Aorta (tissue), 5 donors: Measurements from ENCODE around the gene TLCD4. TPM values are rescaled to one million over a fixed set of nuclear protein-coding genes. Genes with fewer than 3 reads are reported as not detected.

ENCODE experiments used
- ATAC-seq: fragments of 200-7000 bp; cut with Tn5 transposase; one replicate; pipeline ENCODE4 v1.9.1; 2022; ENCODE audit warnings: moderate library complexity; ENCODE audit not compliant: low FRiP score
- DNase-seq, 2 donors: peaks; one replicate each; pipeline ENCODE4 v3.0.0-alpha.2; 2020
- H3K27ac ChIP-seq, 2 donors: one replicate each; pipeline ENCODE4 v1.5.1; 2013; ENCODE audit warnings: low read length in 2 of 2, mild to moderate bottlenecking in 2 of 2, moderate library complexity in 2 of 2, control low read depth in 1 of 2, inconsistent platforms in 1 of 2, low read depth in 1 of 2
- H3K27me3 ChIP-seq, 2 donors: one replicate each; pipeline ENCODE4 v1.6.1; 2013; ENCODE audit warnings: control low read depth in 1 of 2, low read length in 1 of 2, mild to moderate bottlenecking in 1 of 2, moderate library complexity in 1 of 2; ENCODE audit not compliant: insufficient read depth in 2 of 2, control insufficient read depth in 1 of 2
- H3K36me3 ChIP-seq, 2 donors: one replicate each; pipeline ENCODE4 v1.6.1; 2013; ENCODE audit warnings: control low read depth in 1 of 2, low read length in 1 of 2, mild to moderate bottlenecking in 1 of 2; ENCODE audit not compliant: insufficient read depth in 2 of 2, control insufficient read depth in 1 of 2
- H3K4me1 ChIP-seq, 2 donors: one replicate each; pipeline ENCODE4 v1.6.1; 2013; ENCODE audit warnings: low read length in 2 of 2, control low read depth in 1 of 2, mild to moderate bottlenecking in 1 of 2, moderate library complexity in 1 of 2; ENCODE audit not compliant: insufficient read depth in 2 of 2, control insufficient read depth in 1 of 2
- H3K4me3 ChIP-seq, 2 donors: one replicate each; pipeline ENCODE4 v1.5.1; 2013; ENCODE audit warnings: low read length in 2 of 2, control low read depth in 1 of 2, mild to moderate bottlenecking in 1 of 2
- H3K9me3 ChIP-seq: one replicate; pipeline ENCODE4 v1.6.1; 2013; ENCODE audit warnings: mild to moderate bottlenecking, low read length; ENCODE audit not compliant: control insufficient read depth
- WGBS, 2 donors: extraction: QIAGEN DNeasy Blood & Tissue Kit; methylation state at CpG; one replicate each; pipeline ENCODE4 v1.1.7; 2013; 5-methylcytosine and 5-hydroxymethylcytosine counted together
- intact Hi-C, 2 donors: fragments of 100-400 bp; cut with DNase I; formaldehyde crosslinking; loops; one replicate each; pipeline versions ENCODE4 v1.14.2 to v1.15.0; 2022
- polyA plus RNA-seq, 2 donors: library from polyadenylated mRNA; stranded (reverse); fragments of 200-250 nt; gene quantifications; one replicate each; pipeline ENCODE4 v1.2.3, GENCODE V29; 2013
- total RNA-seq, 2 donors: library from RNA; stranded (reverse); fragmentation: NEBNext Ultra II Directional; extraction: Animal tissue kit (Norgen Biotek cat#: 25700); gene quantifications; one replicate each; pipeline ENCODE4 v1.2.1, GENCODE V29; 2021
- donor health status: healthy with polysubstance abuse.
- donor health status: Bipolar disorder and iron deficiency.
- donor health status: DM: no; HTN: no; CAD: no.
- donor health status: DM: no; HTN: no; CAD: no.
- donor health status: DM: yes; HTN: yes; CAD: no.

The TLCD4 gene
- total and polyA plus RNA-seq, 4 donors = 2.7 to 17.3 (median 7.4) TPM

DNA sequence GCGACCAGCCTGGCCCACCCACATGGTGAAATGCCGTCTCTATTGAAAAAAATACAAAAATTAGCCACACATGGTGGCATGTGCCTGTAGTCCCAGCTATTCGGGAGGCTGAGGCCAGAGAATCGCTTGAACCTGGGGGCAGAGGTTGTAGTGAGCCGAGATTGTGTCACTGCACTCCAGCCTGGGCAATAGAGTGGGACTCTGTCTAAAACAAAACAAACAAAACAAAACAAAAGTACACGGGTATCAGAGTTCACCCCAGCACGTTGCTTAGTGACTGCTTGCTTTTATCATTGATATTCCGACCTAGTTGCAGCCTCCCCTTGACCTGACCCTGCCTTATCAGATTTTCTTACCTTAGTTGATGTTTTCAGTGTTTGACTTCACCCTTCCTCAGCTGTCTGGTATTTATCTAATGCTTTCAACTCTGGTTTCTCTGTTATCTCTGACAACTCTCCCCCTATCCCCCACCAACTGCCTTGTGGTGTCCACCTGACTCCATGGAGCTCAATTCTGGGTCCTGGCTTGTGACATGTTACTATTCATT, 5.1 kb downstream of the TLCD4 start:
- H3K4me1 ChIP-seq = peaks cover 2 to 3% of the 10 kb centered on the region in 2 donors
- no peaks in the 10 kb centered on the region for H3K9me3 ChIP-seq
- no peak overlapping the region for H3K4me3 ChIP-seq
- H3K27me3 ChIP-seq = no peaks in the 10 kb centered on the region
- intact Hi-C loops = no loop called here
- H3K27ac ChIP-seq = no peak overlapping the region
- H3K36me3 ChIP-seq = peaks cover 0 to 1% of the 10 kb centered on the region in 2 donors
- ATAC-seq (no peak), DNase-seq (no peak)
- 85 to 92% methylated on average over 8 of the region's 8 CpGs for WGBS, 2 donors

DNA sequence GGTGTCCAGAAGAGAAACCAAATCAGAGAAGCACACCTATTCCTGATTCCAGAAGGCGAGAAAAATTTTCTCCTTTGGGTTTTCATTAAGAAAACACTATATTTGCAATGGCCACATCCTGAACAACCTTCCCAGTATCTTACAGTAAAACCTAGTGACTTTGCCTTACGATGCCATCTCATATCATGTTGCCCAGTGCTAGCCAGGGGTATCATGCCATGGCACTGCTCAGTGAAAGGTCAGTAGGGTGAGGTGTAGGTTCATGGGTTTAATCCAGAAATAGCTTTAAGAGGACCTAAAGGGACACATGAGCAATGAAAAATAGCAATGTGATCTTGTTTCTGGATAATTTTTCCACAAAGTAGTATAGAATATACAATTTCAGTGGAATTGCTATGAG, 7.2 kb downstream of the TLCD4 start:
- H3K36me3 ChIP-seq = peaks cover 0 to 1% of the 10 kb centered on the region in 2 donors
- no peak for ATAC-seq
- WGBS, 2 donors = 95 to 97% methylated on average over 2 of the region's 2 CpGs

DNA sequence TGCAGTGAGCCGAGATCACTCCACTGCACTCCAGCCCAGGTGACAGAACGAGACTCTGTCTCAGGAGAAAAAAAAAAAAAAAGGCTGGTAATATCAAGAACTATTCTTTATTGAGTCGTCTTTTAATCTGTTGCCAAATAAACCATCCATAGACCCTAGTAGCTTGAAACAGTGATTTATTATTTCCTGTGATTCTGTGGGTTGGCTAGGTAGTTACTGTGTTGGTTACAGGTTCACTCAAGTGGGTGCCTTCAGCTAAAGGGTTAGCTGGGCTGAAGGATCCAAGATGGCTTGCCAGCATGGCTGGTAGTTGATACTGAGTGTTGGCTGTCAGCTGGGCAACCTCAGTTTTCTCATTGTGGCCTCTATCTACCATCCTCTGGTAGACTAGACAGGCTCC, 9.2 kb downstream of the TLCD4 start:
- DNase-seq (no peak), ATAC-seq (no peak)
- Histone ChIP-seq H3K4me3 (no peak overlapping the region), H3K27me3 (no peaks in the 10 kb centered on the region), H3K36me3 (no peaks in the 10 kb centered on the region), H3K27ac (no peak overlapping the region), H3K9me3 (no peaks in the 10 kb centered on the region), H3K4me1 (no peaks in the 10 kb centered on the region)
- intact Hi-C loops = no loop called here
- WGBS, 2 donors = 96 to 97% methylated on average over 3 of the region's 3 CpGs

More for the DNA sequence above, 7.2 kb downstream of the TLCD4 start:
- no peaks in the 10 kb centered on the region for H3K27me3 ChIP-seq
- intact Hi-C loops = no loop called here
- H3K9me3 ChIP-seq = no peaks in the 10 kb centered on the region
- H3K4me1 ChIP-seq = peaks cover 0 to 2% of the 10 kb centered on the region in 2 donors
- no peak for DNase-seq
- H3K27ac ChIP-seq = no peak overlapping the region
- no peak overlapping the region for H3K4me3 ChIP-seq

DNA sequence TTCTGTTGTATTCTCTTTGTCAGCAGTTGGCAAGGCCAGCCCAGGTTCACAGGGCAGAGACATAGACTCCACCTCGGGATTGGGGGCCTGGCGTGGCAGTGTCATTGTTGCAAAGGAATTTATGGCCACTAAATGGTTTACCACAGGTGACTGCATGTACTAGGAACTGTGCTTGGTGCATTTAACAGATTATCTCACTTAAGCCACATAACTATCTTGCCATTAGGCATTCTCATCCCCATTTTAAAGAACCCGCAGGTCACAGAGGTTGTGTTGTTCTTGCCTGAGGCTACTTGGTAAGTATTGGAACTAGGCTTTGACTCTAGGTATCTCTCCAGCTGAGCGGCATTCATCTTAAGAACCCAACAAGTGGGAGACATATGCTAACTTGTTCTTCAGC, 9.7 kb downstream of the TLCD4 start:
- no peaks in the 10 kb centered on the region for H3K4me1 ChIP-seq
- WGBS, 2 donors = 94 to 95% methylated on average over 4 of the region's 4 CpGs
- H3K4me3 ChIP-seq = no peak overlapping the region
- H3K27me3 ChIP-seq = no peaks in the 10 kb centered on the region
- no peak overlapping the region for H3K27ac ChIP-seq
- H3K36me3 ChIP-seq = no peaks in the 10 kb centered on the region
- no peaks in the 10 kb centered on the region for H3K9me3 ChIP-seq
- intact Hi-C loops = no loop called here
- no peak for DNase-seq
- no peak for ATAC-seq

DNA sequence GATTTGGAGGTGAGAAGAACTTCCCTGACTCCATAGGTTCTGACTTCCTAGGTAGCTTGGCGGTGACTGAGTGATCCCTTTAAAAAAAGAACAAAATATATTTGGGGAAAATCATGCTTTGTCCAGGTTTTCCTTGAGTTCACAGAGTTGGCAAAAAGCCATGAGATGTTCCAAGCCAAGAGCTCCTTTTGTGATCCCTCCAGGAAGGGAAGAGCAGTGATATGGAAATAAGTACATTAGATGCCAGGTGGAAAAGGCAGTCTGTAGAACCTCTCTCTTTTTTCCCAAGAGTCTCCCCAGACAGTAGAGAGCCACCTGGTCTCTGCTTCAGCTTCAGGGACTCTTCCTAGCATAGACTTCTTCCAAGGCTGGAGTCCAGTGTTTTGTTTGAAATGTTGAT, 10.2 kb downstream of the TLCD4 start:
- H3K4me3 ChIP-seq = no peak overlapping the region
- H3K4me1 ChIP-seq = no peaks in the 10 kb centered on the region
- no peaks in the 10 kb centered on the region for H3K27me3 ChIP-seq
- no peak overlapping the region for H3K27ac ChIP-seq
- WGBS, 2 donors = 93 to 100% methylated on average over 1 of the region's 1 CpG
- intact Hi-C loops = no loop called here
- H3K36me3 ChIP-seq = no peaks in the 10 kb centered on the region
- ATAC-seq (no peak), DNase-seq (no peak)
- no peaks in the 10 kb centered on the region for H3K9me3 ChIP-seq

DNA sequence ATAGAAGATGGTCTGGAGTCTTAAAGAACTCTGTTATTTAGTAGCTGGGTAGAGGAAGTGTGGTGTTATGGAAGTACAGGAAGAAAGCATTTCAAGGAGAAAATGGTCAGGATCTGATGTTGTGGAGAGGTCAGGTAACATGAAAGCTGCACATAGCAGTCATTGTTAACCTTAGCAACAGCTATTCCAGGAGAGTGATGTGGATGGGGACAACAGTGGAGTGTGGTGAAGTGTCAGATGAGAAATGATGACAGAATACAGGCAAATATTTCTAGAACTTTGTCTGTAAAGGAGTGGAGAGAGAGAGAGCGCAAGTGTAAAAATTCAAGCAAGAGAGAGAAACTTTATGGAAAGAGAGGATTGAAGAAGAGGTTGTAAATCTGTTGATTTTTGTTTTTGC, 15.6 kb downstream of the TLCD4 start:
- Histone ChIP-seq H3K4me3 (no peak overlapping the region), H3K9me3 (no peaks in the 10 kb centered on the region), H3K4me1 (peaks cover 0 to 2% of the 10 kb centered on the region in 2 donors), H3K27me3 (no peaks in the 10 kb centered on the region), H3K36me3 (no peaks in the 10 kb centered on the region), H3K27ac (no peak overlapping the region)
- ATAC-seq (no peak), DNase-seq (no peak)
- intact Hi-C loops = no loop called here
- WGBS, 2 donors = 98 to 100% methylated on average over 1 of the region's 1 CpG

DNA sequence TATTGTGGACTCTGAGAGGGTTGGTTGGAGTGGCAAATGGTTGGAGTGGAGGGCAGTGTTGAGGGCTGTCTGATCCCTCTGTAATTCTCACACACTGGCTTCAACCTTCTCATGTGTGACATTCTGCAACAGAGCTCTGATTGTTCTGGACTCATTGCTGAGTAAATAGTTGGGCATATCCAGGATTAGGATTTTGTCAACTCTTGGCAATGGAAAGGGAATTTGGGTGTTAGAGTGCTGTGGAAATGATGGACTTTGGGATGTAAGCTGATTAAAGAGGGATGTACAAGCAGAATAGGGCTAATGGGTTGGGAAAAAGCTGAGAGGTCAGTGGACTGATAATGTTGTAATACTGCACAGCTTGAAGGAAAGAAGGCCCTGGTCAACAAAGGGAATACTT, 16.5 kb downstream of the TLCD4 start:
- no peaks in the 10 kb centered on the region for H3K27me3 ChIP-seq
- intact Hi-C loops = no loop called here

DNA sequence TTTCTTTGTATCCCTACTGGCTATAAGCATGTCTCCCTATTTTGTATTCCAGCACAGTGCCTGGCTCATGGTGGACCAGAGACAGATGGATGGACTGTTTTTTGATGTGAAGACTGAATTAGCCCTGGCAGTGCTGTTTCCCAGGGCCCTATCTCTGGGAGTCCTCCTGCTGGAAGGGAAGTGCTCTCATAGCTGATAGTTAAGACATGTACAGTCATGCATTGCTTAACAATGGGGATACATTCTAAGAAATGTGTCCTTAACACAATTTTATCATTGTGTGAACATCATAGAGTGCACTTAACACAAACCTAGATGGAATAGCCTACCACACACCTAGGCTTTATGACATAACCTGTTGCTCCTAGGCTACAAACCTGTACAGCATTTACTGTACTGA, 21.1 kb downstream of the TLCD4 start:
- no peak overlapping the region for H3K27ac ChIP-seq
- no peaks in the 10 kb centered on the region for H3K9me3 ChIP-seq
- ATAC-seq = no peak
- DNase-seq = no peak
- intact Hi-C loops = no loop called here
- H3K27me3 ChIP-seq = no peaks in the 10 kb centered on the region
- H3K36me3 ChIP-seq = no peaks in the 10 kb centered on the region
- no peaks in the 10 kb centered on the region for H3K4me1 ChIP-seq
- H3K4me3 ChIP-seq = no peak overlapping the region

More for the DNA sequence above, 16.5 kb downstream of the TLCD4 start:
- ATAC-seq (no peak), DNase-seq (no peak)
- H3K9me3 ChIP-seq = no peaks in the 10 kb centered on the region
- H3K4me3 ChIP-seq = no peak overlapping the region
- no peaks in the 10 kb centered on the region for H3K36me3 ChIP-seq
- H3K27ac ChIP-seq = no peak overlapping the region
- peaks cover 0 to 2% of the 10 kb centered on the region in 2 donors for H3K4me1 ChIP-seq

DNA sequence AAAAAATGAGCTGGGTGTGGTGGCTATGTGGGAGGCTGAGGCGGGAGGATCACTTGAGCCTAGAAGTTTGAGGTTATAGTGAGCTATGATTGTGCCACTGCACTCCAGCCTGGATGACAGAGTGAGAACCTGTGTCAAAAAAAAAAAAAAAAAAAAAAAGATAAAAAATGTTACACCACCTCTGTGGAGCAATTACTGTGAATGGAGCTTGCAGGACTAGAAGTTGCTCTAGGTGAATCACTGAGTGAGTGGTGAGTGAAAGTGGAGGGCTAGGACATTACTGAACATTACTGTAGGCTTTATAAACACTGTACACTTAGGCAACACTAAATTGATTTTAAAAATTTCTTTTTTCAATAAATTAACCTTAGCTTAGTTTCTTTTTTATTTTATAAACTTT, 21.9 kb downstream of the TLCD4 start:
- intact Hi-C loops = no loop called here
- H3K27me3 ChIP-seq = no peaks in the 10 kb centered on the region
- H3K9me3 ChIP-seq = no peaks in the 10 kb centered on the region
- WGBS, 2 donors = 96 to 100% methylated on average over 1 of the region's 1 CpG
- H3K4me1 ChIP-seq = no peaks in the 10 kb centered on the region
- H3K27ac ChIP-seq = no peak overlapping the region
- no peaks in the 10 kb centered on the region for H3K36me3 ChIP-seq
- ATAC-seq (no peak), DNase-seq (no peak)
- no peak overlapping the region for H3K4me3 ChIP-seq
